ENCODE measurements around the gene GCDH.

Gene GCDH

DNA sequence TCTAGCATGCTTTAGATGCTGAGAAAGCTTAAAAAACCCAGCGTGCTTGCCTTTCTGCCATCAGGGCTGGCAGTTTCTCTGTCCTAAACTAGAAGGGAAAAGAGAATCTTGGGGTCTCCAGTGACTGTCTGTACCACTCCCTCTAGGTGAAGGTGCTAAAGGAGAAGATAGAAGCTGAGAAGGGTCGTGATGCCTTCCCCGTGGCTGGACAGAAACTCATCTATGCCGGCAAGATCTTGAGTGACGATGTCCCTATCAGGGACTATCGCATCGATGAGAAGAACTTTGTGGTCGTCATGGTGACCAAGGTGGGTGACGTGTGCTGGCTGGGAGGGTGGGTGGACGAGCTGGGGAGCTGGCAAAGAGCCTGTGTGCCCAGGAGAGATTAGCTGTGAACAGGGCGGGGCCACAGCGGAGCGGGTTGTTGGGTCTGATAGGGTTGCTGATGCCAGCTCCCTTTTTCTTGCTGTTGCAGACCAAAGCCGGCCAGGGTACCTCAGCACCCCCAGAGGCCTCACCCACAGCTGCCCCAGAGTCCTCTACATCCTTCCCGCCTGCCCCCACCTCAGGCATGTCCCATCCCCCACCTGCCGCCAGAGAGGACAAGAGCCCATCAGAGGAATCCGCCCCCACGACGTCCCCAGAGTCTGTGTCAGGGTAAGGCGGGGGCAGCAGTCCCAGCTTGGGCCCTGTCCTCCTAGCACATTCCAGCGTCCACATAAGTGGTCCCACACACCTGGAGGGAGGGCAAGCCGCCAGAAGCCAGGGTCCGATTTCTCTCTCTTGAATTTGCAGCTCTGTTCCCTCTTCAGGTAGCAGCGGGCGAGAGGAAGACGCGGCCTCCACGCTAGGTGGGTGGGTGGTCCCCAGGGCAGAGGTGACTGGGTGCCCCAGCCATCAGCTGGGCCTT, 57.0 kb downstream of the GCDH start:
- H3K4me3 ChIP-seq (ENCODE audit: low read depth, low read length) = no peak overlapping the region
- peaks cover 52% of the 10 kb centered on the region for H3K36me3 ChIP-seq (ENCODE audit: control insufficient read depth, insufficient read depth, low read length)
- no peak overlapping the region for H3K9ac ChIP-seq (ENCODE audit: low read depth, low read length)

DNA sequence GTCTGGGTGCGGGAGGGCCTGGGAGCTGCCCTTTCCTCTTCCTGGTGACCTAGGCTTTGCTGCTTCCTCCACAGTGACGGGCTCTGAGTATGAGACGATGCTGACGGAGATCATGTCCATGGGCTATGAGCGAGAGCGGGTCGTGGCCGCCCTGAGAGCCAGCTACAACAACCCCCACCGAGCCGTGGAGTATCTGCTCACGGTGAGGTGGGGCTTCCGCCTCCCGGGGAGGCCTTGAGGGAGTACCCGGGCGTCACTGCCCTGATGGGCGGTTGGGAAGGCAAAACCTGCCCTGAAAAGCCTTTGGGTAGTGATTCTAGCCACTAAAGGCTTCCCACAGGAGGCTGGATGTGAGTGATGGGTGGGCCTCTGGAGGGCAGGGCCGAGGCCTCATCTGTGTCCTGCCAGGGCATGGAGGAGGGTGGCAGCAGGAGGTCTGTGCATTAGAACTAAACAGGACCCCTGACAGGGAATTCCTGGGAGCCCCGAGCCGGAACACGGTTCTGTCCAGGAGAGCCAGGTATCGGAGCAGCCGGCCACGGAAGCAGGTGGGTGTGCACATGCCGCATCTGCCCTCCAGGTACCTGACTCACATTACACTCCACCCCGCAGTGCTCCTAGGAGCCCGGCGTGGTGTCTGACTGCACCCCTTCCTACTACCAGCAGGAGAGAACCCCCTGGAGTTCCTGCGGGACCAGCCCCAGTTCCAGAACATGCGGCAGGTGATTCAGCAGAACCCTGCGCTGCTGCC, 57.8 kb downstream of the GCDH start:
- Histone ChIP-seq H3K36me3 (ENCODE audit: control insufficient read depth, insufficient read depth, low read length) (peaks cover 50% of the 10 kb centered on the region), H3K4me3 (ENCODE audit: low read depth, low read length) (no peak overlapping the region), H3K9ac (ENCODE audit: low read depth, low read length) (no peak overlapping the region), H3K27me3 (ENCODE audit: control insufficient read depth, insufficient read depth, low read length) (no peaks in the 10 kb centered on the region), H3K4me1 (ENCODE audit: control insufficient read depth, insufficient read depth, low read length) (peaks cover under 1% of the 10 kb centered on the region), H3K9me3 (ENCODE audit: control insufficient read depth, insufficient read depth, low read length) (no peaks in the 10 kb centered on the region)

More for the DNA sequence above, 57.0 kb downstream of the GCDH start:
- Histone ChIP-seq H3K9me3 (ENCODE audit: control insufficient read depth, insufficient read depth, low read length) (no peaks in the 10 kb centered on the region), H3K27me3 (ENCODE audit: control insufficient read depth, insufficient read depth, low read length) (no peaks in the 10 kb centered on the region), H3K4me1 (ENCODE audit: control insufficient read depth, insufficient read depth, low read length) (no peaks in the 10 kb centered on the region)
